ENCODE measurements around the gene PLSCR3.
"Not testable (repeated sequence)": the region's sequence is repeated elsewhere in the genome, so short reads cannot be mapped to it uniquely, and the experiment has no call there.

PLSCR3 gene

DNA sequence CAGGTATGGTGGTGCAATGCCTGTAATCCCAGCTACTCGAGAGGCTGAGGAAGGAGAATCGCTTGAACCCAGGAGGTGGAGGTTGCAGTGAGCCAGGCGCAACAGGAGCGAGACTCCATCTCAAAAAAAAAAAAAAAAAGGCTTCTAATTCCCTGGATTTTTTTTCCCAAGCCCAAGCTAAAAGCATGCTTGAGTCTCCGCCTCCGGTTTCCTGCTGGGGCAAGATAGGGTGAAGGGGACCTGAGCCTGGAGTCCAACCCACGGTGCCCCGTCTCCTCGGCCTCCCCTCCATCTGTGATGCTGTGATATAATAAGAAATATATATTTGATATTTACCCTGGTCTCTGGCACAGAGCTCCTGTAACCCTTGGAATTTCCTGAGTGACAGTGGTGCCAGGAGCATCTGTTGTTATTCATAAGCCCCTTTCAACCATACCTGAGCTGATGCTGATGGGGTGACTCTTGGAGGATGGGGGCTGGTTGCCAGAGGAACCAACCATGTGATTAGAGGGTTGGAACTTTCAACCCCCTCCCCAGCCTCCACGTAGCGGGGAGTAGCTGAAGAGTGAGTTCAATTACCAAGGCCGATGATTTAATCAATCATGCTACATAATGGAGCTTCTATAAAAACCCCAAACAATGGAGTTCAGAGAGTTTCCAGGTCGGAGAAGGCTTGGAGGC is 26.3 kb downstream of the PLSCR3 start:
- no peak overlapping the region for H3K9ac ChIP-seq
- no peaks in the 10 kb centered on the region for H3K36me3 ChIP-seq (ENCODE audit: control insufficient read depth, insufficient read depth, low read length)
- H3K27me3 ChIP-seq (ENCODE audit: control insufficient read depth, insufficient read depth, low read length), result no peaks in the 10 kb centered on the region
- H3K9me3 ChIP-seq (ENCODE audit: control insufficient read depth, low read length), result no peaks in the 10 kb centered on the region
- no peak overlapping the region for H3K27ac ChIP-seq
- H2AFZ ChIP-seq, result no peak overlapping the region
- H3K4me3 ChIP-seq (ENCODE audit: low read depth, low read length), result no peak overlapping the region
- H3K79me2 ChIP-seq, result no peaks in the 10 kb centered on the region
- TF ChIP-seq, protein P1, sequence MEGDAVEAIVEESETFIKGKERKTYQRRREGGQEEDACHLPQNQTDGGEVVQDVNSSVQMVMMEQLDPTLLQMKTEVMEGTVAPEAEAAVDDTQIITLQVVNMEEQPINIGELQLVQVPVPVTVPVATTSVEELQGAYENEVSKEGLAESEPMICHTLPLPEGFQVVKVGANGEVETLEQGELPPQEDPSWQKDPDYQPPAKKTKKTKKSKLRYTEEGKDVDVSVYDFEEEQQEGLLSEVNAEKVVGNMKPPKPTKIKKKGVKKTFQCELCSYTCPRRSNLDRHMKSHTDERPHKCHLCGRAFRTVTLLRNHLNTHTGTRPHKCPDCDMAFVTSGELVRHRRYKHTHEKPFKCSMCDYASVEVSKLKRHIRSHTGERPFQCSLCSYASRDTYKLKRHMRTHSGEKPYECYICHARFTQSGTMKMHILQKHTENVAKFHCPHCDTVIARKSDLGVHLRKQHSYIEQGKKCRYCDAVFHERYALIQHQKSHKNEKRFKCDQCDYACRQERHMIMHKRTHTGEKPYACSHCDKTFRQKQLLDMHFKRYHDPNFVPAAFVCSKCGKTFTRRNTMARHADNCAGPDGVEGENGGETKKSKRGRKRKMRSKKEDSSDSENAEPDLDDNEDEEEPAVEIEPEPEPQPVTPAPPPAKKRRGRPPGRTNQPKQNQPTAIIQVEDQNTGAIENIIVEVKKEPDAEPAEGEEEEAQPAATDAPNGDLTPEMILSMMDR (IDR thresholded peaks at IDR 0.05), result no peak
- no peak overlapping the region for H3K4me2 ChIP-seq (ENCODE audit: low read length)
- no peaks in the 10 kb centered on the region for H3K4me1 ChIP-seq

DNA sequence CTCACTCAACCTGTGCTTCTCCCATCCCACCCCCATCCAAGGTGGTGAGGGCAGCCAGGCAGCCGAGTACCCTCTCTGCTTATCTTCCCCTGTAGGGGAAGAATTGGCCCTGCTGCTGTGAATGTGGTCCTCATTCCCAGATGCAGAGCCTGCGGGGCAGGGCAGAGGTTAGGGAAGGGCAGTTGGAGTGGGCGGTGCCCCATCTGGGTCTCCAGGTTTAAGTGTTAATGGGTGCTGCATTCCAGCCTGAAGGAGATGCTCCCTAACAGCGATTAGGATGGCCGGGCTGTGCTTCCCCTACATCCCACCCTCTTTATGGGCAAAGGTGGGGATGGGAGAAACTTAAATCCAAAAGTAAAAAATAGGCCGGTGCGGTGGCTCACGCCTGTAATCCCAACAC is 27.2 kb downstream of the PLSCR3 start:
- Histone ChIP-seq H3K27me3 (ENCODE audit: control insufficient read depth, insufficient read depth, low read length) (no peaks in the 10 kb centered on the region), H3K9ac (no peak overlapping the region), H3K4me3 (ENCODE audit: low read depth, low read length) (no peak overlapping the region), H2AFZ (no peak overlapping the region), H3K27ac (no peak overlapping the region), H3K4me1 (no peaks in the 10 kb centered on the region), H3K36me3 (ENCODE audit: control insufficient read depth, insufficient read depth, low read length) (no peaks in the 10 kb centered on the region), H3K79me2 (no peaks in the 10 kb centered on the region), H3K9me3 (ENCODE audit: control insufficient read depth, low read length) (no peaks in the 10 kb centered on the region), H3K4me2 (ENCODE audit: low read length) (no peak overlapping the region)
- TF ChIP-seq, protein P1 (IDR thresholded peaks at IDR 0.05), result no peak

DNA sequence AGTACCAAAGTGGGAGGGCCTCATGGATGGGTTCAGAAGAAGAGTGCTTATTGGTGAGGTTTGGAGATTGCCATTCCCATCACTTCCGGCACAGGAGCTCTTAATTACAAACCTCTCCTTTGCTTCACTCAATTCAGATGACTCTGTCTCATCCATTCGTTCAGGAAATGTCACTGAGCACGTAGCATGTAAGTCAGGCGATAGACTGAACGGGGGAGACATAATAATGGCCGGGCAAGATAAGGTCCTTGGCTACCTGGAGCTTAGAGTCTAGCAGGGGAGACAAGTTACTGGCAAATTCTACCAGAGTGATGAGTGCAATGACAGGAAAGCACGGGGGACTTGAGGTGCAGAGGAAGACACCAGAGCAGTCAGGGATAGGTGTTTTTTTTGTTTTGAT is 28.4 kb downstream of the PLSCR3 start:
- not testable (repeated sequence) for H3K4me3 ChIP-seq (ENCODE audit: low read depth, low read length); H3K4me1 ChIP-seq; H3K27ac ChIP-seq; H3K27me3 ChIP-seq (ENCODE audit: control insufficient read depth, insufficient read depth, low read length); H3K36me3 ChIP-seq (ENCODE audit: control insufficient read depth, insufficient read depth, low read length); H3K4me2 ChIP-seq (ENCODE audit: low read length); H3K79me2 ChIP-seq; H2AFZ ChIP-seq; H3K9me3 ChIP-seq (ENCODE audit: control insufficient read depth, low read length); H3K9ac ChIP-seq

DNA sequence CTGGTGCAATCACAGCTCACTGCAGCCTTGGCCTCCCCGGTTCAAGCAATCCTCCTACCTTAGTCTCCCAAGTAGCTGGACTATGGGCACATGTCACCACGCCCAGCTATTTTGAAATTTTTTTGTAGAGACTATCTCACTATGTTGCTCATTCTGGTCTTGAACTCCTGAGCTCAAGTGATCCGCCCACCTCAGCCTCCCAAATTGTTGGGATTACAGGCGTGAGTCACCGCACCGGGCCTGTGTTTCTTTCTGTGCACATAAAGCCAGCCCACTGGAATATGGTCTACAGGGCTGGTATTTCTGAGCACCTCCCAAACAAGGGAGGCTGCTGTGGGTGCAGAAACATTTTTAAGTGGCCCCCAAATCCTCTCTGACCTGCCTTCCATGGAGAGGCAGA is 31.0 kb downstream of the PLSCR3 start:
- no peaks in the 10 kb centered on the region for H3K79me2 ChIP-seq

DNA sequence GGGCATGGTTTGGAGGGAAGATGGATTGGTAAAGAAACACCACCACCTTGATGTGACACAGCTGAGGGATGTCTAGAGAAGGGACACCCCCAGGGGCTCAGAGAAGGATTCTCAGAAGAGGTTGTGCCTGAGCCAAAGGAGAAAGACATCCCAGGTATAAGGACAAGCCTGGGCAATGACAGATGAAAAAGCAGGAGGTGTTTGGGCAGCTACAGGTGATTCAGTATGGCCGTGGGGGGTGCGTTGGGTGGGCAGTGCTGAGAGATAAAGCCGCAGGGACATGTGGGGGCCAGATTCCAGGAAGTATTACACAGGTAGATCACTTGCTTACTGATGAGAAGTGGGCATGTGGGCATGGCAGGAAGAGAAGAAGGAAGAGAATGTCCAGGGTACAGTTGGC is 32.4 kb downstream of the PLSCR3 start:
- Histone ChIP-seq H3K79me2 (no peaks in the 10 kb centered on the region), H3K4me3 (ENCODE audit: low read depth, low read length) (no peak overlapping the region), H3K4me2 (ENCODE audit: low read length) (no peak overlapping the region), H3K27me3 (ENCODE audit: control insufficient read depth, insufficient read depth, low read length) (no peaks in the 10 kb centered on the region), H3K36me3 (ENCODE audit: control insufficient read depth, insufficient read depth, low read length) (no peaks in the 10 kb centered on the region), H3K4me1 (no peaks in the 10 kb centered on the region), H3K27ac (no peak overlapping the region), H2AFZ (no peak overlapping the region), H3K9me3 (ENCODE audit: control insufficient read depth, low read length) (no peaks in the 10 kb centered on the region), H3K9ac (no peak overlapping the region)
- TF ChIP-seq, protein P1 (IDR thresholded peaks at IDR 0.05), result no peak

More for the DNA sequence above, 31.0 kb downstream of the PLSCR3 start:
- no peaks in the 10 kb centered on the region for H3K9me3 ChIP-seq (ENCODE audit: control insufficient read depth, low read length)
- TF ChIP-seq, protein P1 (IDR thresholded peaks at IDR 0.05), result no peak
- H3K4me2 ChIP-seq (ENCODE audit: low read length), result no peak overlapping the region
- no peaks in the 10 kb centered on the region for H3K27me3 ChIP-seq (ENCODE audit: control insufficient read depth, insufficient read depth, low read length)
- H3K4me3 ChIP-seq (ENCODE audit: low read depth, low read length), result no peak overlapping the region
- no peak overlapping the region for H3K27ac ChIP-seq
- H2AFZ ChIP-seq, result no peak overlapping the region
- H3K9ac ChIP-seq, result no peak overlapping the region
- no peaks in the 10 kb centered on the region for H3K4me1 ChIP-seq
- no peaks in the 10 kb centered on the region for H3K36me3 ChIP-seq (ENCODE audit: control insufficient read depth, insufficient read depth, low read length)

Data from parathyroid adenoma (tissue), 2 donors.